ENCODE data around the gene SURF2.

- TF ChIP-seq POLR2AphosphoS5 (IDR thresholded peaks at IDR 0.05; ENCODE audit: borderline replicate concordance, low read depth, low read length) (no peak), EZH2 (IDR thresholded peaks at IDR 0.05) (no peak)
These were observed 21.4 kb downstream of the SURF2 start for GRCh38 chr9:133377721-133378216.
